ENCODE measurements around the gene CTNNA2.

DNA sequence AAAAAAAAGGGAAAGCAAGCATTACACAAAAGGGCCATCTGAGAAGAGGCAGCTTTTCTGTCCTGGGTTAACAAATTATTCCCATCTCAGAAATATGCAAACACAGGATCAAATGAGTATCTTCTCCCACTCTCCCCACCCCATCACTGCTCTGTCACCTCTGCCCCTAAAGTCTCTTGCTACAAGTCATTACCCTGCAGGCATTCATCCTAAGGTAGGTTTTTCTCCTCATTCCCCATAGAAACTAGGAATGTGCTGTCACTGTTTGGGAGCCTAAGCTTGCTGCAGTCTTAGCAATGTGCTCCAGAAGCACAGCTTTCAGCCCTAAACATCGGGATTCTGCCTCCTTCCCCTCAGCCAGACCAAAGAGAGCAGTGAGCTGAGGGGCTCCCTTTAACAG, 788.1 kb downstream of the CTNNA2 start:
- TF ChIP-seq, protein P1, sequence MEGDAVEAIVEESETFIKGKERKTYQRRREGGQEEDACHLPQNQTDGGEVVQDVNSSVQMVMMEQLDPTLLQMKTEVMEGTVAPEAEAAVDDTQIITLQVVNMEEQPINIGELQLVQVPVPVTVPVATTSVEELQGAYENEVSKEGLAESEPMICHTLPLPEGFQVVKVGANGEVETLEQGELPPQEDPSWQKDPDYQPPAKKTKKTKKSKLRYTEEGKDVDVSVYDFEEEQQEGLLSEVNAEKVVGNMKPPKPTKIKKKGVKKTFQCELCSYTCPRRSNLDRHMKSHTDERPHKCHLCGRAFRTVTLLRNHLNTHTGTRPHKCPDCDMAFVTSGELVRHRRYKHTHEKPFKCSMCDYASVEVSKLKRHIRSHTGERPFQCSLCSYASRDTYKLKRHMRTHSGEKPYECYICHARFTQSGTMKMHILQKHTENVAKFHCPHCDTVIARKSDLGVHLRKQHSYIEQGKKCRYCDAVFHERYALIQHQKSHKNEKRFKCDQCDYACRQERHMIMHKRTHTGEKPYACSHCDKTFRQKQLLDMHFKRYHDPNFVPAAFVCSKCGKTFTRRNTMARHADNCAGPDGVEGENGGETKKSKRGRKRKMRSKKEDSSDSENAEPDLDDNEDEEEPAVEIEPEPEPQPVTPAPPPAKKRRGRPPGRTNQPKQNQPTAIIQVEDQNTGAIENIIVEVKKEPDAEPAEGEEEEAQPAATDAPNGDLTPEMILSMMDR (IDR thresholded peaks at IDR 0.05), result no peak
- no peak for TF ChIP-seq POLR2AphosphoS5 (IDR thresholded peaks at IDR 0.05)
- TF ChIP-seq POLR2A (IDR thresholded peaks at IDR 0.05), result no peak
- TF ChIP-seq EP300 (IDR thresholded peaks at IDR 0.05), result no peak
